Stimulated activated CD4-positive, alpha-beta T cell treated with anti-CD3 and anti-CD28 coated beads, Interleukin-4, amount 100 ng/mL, for 24 hours (primary cell): Measurements from ENCODE around the gene FERMT3.
"Not testable (repeated sequence)": the region's sequence is repeated elsewhere in the genome, so short reads cannot be mapped to it uniquely, and the experiment has no call there.

Experiments
- DNase-seq: peaks from one replicate; pipeline ENCODE4 v3.0.0-alpha.2; 2020

Gene FERMT3

DNA sequence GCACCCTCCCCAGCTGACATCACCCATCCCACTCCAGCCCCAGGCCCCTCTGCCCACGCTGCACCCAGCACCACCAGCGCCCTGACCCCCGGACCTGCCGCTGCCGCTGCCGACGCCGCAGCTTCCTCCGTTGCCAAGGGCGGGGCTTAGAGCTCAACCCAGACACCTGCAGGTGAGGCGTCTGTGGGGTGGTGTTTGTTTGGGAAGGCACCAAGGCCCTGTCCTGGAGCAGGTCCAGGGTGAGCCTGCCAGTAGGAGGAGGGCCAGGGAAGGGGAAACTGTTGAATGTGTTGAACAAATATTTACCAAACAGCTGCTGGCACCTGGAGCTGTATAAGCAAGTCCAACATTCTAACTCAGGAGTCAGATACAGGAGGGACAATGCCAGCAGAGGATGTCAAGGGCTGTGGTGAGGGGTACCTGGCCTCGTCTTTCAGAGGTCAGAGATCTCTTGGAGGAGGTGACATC, 31.0 kb downstream of the FERMT3 start:
- DNase-seq: no peak

DNA sequence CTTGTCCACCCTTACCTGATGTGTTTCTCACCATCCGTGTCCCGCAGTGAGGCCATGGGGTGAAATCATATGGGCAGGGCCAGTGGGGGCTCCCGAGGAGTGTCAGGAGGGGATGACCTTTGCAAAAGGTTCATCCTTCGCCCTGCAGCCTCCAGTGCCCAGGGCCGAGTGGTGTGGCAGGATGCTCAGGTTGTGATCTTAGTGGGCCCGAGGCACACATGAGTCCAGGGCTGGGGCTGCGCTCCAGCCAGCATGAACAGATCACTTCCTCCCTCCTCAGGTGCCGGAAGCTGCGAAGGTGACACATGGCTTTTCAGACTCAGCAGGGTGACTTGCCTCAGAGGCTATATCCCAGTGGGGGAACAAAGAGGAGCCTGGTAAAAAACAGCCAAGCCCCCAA, 31.6 kb downstream of the FERMT3 start:
- no peak for DNase-seq

DNA sequence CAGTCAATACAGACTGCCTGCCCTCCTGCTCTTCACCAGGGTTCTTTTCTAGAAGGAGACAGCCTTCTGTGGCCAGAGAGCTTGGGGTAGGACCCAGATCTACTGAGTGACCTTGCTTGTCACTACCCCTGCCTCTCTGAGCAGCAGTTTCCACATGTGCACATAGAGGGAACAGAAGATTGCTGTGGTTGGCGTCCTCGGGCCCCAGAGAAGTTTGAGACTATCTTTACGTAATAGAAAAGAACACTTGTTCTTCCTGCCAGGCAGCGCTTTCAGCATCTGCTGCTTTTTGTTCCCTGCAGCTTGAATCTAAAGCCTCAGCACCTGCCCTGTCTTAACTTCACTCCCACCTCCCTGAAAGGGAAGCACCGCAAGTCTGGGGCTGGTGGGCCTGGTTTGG, 32.5 kb downstream of the FERMT3 start:
- DNase-seq: no peak

DNA sequence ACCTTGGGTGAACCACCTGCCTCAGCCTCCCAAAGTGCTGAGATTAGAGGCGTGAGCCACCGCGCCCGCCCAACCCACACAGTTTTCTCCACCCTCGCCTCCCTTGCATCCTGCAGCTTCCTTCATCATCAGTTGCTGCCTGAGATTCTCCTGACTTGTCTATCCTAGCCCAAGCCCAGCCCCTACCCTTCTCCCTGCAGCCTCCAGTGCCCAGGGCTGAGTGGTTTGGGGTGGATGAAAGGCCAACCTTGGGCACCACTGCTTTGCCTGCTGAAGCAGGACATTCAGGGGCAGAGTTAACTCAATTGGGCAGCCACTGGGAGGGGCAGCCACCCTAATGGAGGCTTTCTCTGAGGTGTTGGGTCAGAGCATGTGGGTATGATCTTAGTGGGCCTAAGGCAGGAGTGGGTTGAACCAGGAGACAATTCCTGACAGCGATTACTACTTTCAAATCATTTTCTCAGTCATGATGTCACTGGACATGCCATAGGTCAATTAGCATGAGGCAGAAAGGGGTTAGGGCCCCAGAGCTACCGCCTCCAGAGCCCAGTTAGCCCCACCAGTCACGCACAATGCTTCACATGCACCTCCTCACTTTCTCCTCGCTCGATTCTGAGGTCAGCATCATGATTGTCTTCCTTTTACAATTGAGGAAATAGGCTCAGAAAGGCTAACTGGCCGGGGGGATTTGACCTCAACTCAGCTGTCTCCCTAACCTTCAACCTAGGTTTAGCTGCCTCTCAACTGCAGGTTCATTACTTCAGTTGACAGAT, 33.3 kb downstream of the FERMT3 start:
- no peak for DNase-seq

DNA sequence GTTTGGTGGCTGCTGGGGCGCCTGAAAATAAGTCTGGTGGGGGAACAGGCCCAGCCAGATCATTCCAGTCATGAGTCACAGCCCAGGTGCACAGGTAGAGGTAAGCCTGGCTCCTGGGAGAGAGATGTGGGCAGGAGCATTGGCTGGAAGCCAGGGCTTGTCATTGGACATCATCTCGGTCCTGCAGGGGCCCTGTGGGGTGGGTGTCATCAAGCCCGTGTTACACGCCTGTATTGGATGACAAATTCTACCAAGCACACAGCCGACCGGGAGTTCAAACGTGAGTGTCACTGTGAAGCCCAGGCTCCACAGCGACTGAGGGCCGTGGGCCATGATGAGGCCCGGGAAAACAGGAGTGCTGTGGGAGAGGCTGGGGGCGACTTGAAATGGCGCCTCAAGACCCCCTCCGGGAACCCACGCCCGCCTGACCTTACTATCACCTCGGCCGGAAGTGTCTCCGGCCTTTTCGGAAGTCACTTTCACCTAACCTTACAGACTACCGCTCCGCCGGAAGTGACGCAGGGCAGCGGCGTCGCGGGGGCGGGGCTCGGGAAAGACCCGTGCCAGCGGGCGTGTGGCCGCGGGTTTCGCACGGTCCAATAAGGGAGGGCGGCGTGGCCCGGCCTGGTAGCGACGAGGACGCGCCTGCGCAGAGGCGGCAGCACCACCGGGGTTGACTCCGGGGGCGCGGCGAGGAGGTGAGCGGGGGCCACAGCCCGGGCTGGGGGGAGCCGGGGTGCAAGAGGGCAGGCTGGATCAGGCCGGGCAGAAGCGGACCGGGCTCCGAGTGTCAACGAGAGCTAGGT, 34.1 kb downstream of the FERMT3 start, which contains the start of gene FKBP2:
FKBP2 (plus strand) TSS at position 661 of the 806 bp plus-strand sequence. CDS start 1,293 bp downstream, outside the sequence.
- peak; percentile 98 for DNase-seq

DNA sequence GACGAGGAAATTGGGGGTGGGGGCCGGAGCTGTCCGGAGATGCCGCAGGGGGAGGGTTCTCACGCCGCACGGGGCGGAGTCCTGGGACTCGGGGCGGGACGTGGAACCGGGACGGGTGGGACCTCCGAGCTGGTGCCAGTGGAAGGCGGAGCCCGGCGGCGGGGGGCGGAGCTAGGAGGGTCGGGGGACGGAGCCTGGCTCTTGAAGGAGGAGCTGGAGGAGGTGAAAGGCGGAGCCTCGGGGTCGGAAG, 34.6 kb downstream of the FERMT3 start:
- peak; percentile 100 for DNase-seq

DNA sequence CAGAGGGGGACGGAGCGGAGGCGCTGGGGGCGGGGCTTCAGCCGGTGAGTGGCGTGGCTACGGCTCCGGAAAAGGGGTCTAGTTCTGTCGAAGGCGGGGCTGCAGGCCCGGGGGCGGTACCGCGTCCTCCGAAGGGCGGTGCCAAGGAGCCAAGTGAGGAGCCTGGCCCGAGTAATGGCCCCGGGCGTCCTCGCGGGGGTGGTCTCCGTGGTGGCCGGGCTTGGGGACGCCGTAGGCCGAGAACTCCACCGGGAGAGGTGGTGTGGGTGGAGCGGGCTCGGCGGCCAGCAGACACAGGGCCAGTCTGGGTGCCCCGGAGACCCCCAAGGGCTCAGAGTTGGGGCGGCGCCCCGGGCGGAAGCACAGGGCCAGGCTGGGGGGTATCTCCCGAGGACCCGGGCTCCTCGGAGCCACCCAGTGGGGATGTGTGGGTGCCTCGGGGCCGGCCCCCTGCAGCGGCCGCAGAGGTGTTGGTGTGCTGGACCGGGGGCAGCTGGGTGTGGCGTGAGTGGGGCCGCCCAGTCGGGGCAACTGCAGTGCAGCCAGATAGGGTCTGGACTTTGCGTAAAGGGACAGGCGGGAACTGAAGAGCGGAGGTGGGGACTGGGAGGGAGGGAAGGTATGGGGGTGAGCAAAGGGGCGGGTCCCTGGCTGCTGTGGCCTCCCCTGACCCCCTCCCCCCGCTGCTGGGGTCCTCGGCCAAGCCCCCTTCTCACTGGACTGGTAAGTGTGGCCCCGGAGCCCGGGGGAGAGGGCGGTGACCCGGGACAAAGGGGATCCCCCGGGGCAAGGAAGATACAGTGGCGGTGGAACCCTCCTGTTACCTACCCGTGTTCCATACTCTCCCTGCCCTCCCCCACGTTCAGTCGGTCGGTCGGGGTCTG, 35.2 kb downstream of the FERMT3 start:
- DNase-seq: no peak

DNA sequence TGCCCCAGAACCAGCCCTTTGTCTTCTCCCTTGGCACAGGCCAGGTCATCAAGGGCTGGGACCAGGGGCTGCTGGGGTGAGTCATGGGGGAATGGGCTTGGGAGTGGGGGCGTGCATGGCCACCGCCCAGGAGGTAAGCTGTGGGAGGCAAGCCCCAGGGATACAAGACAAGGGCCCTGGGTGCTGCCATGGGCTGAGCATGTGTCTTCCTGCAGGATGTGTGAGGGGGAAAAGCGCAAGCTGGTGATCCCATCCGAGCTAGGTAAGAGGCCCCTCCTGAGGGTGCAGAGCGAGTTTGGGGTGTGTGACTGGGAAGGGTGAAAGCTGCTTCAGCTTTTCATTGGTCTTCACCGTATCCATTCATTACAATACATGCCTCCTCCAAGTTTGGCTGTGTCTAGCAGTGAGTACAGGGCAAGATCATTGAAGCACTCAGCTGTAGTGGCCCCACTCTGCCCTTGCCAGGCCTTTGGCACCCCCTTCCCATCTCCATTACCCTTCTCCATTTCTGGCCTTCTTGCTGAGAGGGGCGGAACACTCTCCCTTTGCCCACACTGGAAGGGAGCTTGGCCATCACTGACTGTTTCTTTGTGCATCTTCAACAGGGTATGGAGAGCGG, 36.8 kb downstream of the FERMT3 start:
- DNase-seq: no peak

DNA sequence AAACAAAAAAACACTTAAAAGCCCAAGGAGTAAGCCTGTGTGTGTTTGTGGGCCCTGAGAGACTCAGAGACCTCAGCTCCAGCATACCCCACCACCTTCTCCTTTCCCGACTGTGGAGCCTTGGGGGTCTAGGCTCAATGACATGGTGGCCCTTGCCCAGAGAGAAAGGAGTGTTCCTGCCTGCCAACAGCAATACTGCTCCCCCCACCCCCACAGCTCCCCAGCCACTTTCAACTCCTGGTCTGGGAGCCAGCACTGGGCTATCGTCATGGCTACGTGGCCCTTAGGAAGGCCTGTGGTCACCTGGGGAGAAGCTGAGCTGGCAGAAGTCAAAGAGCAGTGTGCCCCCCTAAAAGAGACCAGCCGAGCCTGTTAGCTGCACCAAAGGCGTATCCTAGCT, 37.6 kb downstream of the FERMT3 start:
- DNase-seq: no peak

DNA sequence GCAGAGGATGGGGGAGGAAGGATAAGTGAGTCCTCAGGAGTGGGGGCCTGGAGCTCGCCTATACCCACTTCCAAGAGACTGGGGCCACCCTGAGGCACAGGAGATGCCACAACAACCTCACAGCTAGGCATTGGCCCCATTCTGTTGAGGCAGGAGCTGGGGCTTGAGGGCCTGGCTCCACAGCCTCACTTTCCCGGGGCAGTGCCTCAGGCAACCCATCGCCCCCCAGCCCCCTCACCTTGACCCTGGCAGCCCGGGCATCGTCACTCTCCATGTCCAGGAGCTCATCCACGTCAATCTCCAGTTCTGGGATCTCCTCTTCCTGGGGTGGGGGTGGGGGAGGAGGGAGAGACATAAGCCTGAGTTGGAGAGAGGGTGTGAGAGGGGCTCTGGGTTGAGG, 38.4 kb downstream of the FERMT3 start:
- no peak for DNase-seq

DNA sequence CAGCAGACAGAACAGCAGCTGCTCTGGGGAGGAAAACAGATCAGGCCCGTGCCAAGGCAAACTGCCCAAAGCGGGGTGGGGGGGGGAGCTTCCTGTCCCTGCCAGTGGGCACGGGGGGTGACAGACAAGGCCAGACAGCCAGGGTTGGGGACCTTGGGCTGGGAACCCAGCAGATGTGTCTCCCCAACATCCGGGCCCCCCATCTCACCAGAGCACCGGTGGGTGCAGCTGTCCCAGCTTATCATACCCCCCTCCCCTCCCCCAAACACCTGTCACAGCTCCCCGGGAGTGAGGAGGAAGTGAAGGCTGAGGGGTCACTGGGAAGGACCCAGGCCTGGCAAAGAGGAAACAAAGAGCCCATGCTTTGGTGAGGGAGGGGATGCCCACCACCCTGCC, 38.9 kb downstream of the FERMT3 start:
- DNase-seq: no peak

DNA sequence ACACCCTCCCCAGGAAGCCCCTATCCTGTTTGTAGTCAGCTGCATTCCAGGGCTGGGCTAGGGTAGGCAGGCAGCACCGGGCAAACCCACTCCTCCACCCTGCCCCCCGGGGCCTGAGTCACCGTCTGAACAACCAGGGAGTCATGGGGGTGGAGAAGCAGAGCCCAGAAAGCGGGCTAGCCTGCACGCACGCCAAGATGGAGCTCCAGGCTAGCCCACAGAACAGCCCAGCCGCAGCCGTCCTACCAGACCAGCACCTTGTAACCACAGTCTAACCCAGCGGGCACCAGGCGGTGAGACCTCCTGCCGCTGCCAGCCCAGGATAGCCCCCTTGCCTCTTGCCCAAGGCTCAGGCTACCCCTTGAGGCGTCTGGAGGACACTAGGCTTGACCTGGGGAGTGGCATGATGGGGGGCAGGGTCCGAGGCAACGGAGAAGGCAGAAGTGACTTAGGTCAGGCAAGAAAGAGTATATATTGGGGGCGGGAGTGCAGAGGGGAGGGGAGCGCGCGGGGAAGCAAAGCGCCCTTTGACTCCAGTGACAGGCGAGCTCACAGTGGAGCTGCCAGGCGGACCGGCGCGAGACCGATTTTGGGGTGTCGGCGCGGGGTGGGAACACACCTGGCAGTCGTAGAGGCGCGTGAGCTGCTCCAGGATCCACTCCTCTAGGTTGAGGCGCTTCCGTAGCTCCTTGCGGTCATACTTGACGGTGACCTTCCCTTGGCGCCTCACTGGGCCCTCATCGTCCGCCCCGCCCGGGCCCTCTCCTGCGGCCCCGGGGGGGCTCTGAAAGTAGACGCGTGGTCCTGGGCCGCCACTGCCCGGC, 39.5 kb downstream of the FERMT3 start:
- DNase-seq: peak; percentile 87

DNA sequence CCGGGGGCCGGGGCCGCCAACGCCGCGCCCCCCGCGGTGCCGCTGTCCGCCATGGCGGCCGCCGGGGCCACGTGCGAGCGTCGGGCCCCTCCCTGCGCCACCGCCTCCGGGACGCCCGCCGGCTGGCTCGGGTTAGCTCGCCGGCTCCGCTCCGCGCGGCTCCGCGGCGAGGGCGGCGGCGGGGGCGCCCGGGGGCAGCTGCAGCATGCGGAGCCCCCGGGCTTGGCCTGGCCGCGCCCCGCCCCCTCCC, 40.0 kb downstream of the FERMT3 start:
- not testable (repeated sequence) for DNase-seq

DNA sequence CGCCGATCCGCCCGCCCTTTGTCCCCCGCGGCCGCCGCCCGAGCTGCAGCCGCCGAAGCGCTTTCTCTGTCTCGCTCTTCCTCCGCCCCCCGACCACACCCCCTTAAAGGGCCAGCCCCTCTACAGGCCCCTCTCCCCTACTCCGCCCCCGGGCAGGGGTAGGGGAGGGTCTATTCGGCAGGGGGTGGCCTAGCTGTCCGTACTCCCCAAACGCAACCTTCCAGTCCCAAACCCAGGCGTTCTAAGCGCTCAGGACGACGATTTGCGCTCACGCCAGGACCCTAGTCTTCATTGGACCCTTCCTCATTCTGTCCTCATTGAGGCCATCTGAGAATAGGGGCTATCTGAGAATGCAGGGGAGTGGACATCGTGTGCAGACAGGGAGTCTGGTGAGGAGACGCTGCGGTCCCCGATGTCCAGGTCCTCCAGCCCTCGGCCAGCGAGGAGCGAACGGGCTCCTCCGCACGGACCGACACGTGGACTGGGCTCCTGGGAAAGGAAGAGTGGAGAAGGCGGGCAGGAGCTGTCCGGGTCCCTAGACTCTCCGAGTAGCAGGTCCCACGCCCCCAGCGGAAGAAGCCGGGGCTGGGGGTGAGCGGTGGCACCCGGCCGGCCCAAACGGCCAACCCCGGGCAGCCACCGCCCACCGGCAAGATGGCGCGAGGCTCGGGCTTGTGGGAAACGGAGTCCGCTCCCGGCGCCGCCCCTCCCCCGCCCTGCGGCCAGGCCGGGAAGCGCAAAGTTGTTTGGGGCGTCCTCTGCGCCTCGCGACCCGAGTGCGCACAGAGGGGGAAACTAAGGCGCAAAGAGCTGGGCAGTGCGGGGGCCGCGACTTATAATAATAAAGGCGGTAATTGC, 40.6 kb downstream of the FERMT3 start, which contains the start of gene PPP1R14B:
PPP1R14B (minus strand) TSS at position 73 of the 858 bp plus-strand sequence. CDS start 270 bp downstream, outside the sequence.
- peak; percentile 85 for DNase-seq

DNA sequence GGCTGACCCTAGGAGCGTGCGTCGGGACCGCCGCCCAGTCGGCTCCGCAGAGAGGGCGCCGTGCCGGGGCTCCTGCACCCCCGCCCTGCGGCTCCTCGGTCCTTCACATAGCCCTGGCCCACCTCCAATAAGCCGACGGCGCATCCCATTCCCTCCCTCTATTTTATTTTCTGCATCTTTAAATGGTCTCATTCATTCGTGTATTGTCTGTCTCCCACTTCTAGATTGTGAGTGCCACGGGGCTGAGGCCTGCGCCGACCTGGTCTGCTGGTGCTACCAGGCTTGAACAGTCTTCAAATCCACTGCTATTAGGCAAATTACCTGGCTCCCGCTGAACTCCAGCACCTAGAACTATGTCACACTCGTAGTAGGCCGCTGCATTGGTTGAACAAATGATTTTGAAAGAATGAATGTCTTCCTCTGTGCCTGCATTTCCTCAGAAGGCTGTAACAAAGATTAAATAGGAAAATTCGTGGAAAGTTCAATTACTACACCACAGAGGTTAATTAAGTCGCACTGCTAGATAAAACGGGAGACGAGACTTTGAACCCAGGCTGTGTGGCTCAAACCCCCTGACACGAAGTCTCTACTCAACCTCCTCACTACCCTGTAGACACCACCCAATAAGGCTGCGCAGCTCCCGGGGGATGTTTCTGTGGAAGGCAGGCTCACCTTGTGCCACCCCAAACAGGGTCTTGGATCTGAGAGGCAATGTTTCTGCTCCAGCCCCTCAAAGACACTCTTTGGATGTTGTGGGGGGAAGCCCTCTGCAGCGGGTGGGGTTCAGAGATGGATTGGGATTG, 41.4 kb downstream of the FERMT3 start:
- DNase-seq: no peak

DNA sequence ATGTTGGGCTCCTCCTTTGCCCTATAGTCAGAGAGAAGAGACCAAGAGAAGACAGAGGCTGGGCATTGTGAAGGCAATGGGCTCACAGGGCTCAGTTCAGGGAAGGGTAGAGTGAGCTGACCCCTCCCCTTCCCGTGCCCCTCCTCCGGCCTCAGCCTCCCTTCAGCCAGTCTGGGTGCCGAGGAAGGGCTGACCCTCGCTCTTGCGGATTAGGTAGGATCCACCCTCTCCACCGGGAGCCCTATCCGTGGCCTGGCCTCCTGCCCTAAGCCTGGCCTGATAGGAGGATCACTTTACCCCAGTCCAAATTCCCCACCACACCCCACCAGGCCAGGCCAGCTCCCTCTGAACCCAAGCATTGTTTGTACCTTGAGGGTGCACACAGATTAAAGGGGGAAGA, 42.1 kb downstream of the FERMT3 start:
- DNase-seq: no peak

DNA sequence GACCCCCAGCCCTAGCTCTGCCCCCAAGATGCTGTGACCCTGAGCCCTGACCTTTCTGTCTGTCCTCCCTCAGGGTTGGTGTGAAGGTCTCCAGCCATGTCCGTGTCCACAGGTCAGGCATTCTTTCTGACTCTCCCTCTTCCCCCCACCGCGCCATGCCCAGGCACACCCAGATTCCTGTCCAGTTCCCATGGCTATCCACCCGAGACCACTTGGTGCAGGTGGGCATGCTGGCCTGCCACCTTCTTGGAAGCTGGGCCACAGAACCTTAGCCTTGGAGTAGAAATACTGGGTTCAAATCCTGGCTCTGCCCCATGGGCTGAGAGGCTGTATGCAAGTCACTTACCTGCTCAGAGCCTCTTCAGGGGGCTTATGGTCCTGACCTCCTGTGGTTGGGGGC, 42.5 kb downstream of the FERMT3 start:
- DNase-seq: no peak

DNA sequence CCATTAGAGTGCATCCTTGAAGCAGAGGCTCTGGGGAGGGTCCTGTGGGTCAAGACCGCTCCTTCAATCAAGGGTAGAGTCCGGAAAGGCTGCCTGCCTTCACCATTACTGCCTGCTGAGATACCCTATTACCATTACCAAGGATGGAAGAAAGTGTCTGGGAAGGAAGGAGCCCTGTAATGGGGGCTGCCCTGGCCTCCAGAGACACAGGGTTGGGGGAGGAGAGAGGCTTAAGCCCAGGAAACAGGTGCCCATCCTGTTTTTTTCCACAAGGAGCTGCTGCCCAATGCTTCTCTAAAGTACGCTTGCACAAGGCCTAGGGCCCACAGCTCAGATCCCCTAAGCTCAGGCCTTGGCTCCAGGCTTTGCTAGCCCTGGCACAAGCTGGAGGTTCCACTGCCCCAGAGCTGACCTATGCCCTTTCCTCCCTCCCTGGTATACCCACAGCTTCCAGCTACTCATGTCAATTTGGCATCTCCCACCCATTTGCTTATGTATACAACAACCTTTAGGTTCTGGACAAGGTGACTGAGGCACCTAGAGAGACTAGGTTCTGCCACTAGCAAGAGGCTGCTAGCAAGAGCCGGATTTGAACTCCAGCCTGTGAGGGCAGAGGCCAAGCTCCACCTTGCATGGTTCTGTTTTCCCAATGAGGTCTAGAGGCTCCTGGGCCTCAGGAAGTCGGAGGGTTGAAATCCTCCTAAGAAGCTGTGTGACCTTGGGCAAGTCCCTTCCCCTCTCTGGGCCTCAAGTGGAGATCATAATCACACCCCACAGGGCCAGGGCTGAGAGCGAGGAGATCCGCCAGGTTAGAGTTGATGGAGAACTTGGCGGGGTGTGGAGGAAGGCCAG, 43.3 kb downstream of the FERMT3 start:
- no peak for DNase-seq

DNA sequence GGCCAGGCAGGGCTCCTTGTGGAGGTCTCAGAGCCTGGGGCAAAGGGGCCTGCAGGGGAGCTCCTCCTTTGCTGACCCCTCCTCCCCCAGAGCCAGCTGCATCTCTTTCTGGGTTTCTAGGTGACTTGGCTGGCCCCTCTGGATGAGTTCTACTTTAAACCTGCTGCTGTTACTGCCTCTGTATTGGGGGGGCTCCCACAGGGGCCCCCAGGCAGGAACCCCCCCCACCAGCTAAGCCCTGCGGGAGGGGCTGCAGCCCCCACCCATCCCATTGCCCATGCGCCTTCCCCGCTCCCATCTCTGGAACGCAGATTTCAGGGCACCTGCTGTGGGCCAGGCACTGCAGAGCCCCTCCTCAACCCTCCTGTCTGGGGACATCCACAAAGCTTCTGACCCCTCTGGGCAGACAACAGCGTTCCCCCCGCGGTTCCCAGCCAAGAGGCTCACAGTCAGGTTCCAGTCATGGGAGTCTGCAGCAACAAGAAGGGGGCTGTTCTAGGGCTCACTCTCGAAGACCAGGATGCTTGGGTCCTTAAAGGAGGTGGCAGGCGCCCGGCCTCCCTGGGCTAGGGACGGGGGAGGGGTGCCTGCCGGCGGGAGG, 44.0 kb downstream of the FERMT3 start:
- DNase-seq: no peak
